Measurements from ENCODE around the gene TMEM91. TPM values are rescaled to one million over a fixed set of nuclear protein-coding genes. Genes with fewer than 3 reads are reported as not detected.

TMEM91 gene
- total and polyA plus RNA-seq, 9 of the 15 experiments (the other 6 are each of a cell fraction or from before 2014, with no cell fraction given), result 1.2 to 5.2 (median 2.7) TPM

DNA sequence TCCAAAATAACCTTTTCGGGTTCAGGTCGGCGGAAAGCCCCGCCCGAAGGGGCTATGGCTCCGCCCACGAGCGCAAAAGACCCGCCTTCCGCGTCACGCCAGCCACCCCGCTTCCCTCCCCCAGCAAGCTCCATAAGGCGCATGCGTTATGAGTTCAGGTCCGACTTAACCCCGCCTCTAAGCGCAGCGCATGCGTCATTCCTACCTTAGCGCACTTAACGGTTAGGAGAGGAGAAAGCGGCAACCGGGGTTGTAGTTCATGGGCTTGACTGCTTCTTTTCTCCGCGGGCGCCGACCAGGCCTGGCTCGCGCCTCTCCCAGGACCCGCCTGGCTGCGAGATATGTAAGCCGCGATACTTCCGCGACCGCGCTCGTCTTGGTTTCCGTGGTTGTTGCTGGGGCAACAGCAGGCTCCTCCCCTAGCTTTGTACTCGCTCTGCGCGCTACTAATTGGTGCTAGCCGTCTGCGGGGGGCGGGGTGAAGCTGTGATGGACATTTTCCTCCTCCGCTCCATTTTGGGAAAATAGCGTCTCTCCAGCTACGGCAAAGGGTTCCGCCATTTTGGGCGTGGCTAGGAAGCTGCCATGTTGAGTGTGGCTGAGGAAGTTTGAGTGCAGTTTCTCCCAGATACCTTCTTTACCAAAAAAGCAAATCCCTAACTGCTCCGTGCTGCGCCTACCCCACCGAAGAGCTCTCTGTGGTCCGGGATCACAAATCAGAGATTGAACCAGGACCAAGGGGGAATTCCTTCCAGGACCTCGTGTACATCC lies 12.4 kb upstream of the TMEM91 start, which contains the start of gene B9D2 (continued):
- TF ChIP-seq TAF7 (tag; IDR thresholded peaks at IDR 0.05), result peak; percentile 32; the same call in 1 of the 2 replicates
- TF ChIP-seq JUNB (CRISPR knock-in tag; conservative IDR thresholded peaks at IDR 0.05), result no peak
- TF ChIP-seq ZNF561 (CRISPR knock-in tag; conservative IDR thresholded peaks at IDR 0.05), result no peak
- peak; percentile 25 for TF ChIP-seq NEUROD1 (IDR thresholded peaks at IDR 0.05; ENCODE audit: borderline replicate concordance, low read depth, low read length, partially characterized antibody)
- TF ChIP-seq ZNF507 (tag; conservative IDR thresholded peaks at IDR 0.05), result no peak
- TF ChIP-seq, protein P1, sequence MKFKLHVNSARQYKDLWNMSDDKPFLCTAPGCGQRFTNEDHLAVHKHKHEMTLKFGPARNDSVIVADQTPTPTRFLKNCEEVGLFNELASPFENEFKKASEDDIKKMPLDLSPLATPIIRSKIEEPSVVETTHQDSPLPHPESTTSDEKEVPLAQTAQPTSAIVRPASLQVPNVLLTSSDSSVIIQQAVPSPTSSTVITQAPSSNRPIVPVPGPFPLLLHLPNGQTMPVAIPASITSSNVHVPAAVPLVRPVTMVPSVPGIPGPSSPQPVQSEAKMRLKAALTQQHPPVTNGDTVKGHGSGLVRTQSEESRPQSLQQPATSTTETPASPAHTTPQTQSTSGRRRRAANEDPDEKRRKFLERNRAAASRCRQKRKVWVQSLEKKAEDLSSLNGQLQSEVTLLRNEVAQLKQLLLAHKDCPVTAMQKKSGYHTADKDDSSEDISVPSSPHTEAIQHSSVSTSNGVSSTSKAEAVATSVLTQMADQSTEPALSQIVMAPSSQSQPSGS (CRISPR knock-in tag; IDR thresholded peaks at IDR 0.05), result no peak
- TF ChIP-seq HMG20B (CRISPR knock-in tag; IDR thresholded peaks at IDR 0.05), result no peak
- no peak for TF ChIP-seq POU5F1 (IDR thresholded peaks at IDR 0.05; ENCODE audit: borderline replicate concordance, low read depth, low read length, partially characterized antibody)
- no peak for TF ChIP-seq GTF2E2 (tag; IDR thresholded peaks at IDR 0.05)
- TF ChIP-seq, protein P2, sequence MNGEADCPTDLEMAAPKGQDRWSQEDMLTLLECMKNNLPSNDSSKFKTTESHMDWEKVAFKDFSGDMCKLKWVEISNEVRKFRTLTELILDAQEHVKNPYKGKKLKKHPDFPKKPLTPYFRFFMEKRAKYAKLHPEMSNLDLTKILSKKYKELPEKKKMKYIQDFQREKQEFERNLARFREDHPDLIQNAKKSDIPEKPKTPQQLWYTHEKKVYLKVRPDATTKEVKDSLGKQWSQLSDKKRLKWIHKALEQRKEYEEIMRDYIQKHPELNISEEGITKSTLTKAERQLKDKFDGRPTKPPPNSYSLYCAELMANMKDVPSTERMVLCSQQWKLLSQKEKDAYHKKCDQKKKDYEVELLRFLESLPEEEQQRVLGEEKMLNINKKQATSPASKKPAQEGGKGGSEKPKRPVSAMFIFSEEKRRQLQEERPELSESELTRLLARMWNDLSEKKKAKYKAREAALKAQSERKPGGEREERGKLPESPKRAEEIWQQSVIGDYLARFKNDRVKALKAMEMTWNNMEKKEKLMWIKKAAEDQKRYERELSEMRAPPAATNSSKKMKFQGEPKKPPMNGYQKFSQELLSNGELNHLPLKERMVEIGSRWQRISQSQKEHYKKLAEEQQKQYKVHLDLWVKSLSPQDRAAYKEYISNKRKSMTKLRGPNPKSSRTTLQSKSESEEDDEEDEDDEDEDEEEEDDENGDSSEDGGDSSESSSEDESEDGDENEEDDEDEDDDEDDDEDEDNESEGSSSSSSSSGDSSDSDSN (IDR thresholded peaks at IDR 0.05; ENCODE audit: borderline replicate concordance in 1 of 2, low read depth in 2 of 2, low read length in 2 of 2), result 0 out of 4 replicates have a peak, but pooled peaks of 1 of the 2 experiments have one; percentile 43
- TF ChIP-seq KAT7 (CRISPR knock-in tag; IDR thresholded peaks at IDR 0.05; ENCODE audit: borderline replicate concordance), result no peak
- no peak for TF ChIP-seq DACH1 (IDR thresholded peaks at IDR 0.05; ENCODE audit: partially characterized antibody)
- TF ChIP-seq PTTG1 (tag; IDR thresholded peaks at IDR 0.05; ENCODE audit: low read depth), result no peak
- TF ChIP-seq HMG20A (CRISPR knock-in tag; conservative IDR thresholded peaks at IDR 0.05), result no peak
- TF ChIP-seq SMAD1 (IDR thresholded peaks at IDR 0.05; ENCODE audit: low read depth, low read length, partially characterized antibody), result no peak
- TF ChIP-seq ZNF253 (CRISPR knock-in tag; conservative IDR thresholded peaks at IDR 0.05), result no peak
- TF ChIP-seq, protein P3, sequence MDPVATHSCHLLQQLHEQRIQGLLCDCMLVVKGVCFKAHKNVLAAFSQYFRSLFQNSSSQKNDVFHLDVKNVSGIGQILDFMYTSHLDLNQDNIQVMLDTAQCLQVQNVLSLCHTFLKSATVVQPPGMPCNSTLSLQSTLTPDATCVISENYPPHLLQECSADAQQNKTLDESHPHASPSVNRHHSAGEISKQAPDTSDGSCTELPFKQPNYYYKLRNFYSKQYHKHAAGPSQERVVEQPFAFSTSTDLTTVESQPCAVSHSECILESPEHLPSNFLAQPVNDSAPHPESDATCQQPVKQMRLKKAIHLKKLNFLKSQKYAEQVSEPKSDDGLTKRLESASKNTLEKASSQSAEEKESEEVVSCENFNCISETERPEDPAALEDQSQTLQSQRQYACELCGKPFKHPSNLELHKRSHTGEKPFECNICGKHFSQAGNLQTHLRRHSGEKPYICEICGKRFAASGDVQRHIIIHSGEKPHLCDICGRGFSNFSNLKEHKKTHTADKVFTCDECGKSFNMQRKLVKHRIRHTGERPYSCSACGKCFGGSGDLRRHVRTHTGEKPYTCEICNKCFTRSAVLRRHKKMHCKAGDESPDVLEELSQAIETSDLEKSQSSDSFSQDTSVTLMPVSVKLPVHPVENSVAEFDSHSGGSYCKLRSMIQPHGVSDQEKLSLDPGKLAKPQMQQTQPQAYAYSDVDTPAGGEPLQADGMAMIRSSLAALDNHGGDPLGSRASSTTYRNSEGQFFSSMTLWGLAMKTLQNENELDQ (CRISPR knock-in tag; IDR thresholded peaks at IDR 0.05; ENCODE audit: borderline replicate concordance), result no peak
- TF ChIP-seq HSF4 (CRISPR knock-in tag; IDR thresholded peaks at IDR 0.05; ENCODE audit: borderline replicate concordance), result no peak
- no peak for TF ChIP-seq WHSC1 (IDR thresholded peaks at IDR 0.05; ENCODE audit: low read length)
- TF ChIP-seq SREBF2 (CRISPR knock-in tag; IDR thresholded peaks at IDR 0.05), result no peak
- peak; percentile 98 to 100 (median 100) for TF ChIP-seq YY1 (IDR thresholded peaks at IDR 0.05; ENCODE audit: borderline replicate concordance in 1 of 3, control insufficient read depth in 1 of 3, extremely low read depth in 1 of 3, insufficient read depth in 3 of 3, insufficient read length in 1 of 3, insufficient replicate concordance in 2 of 3, low read depth in 1 of 3, low read length in 2 of 3)
- no peak for TF ChIP-seq KDM1A (IDR thresholded peaks at IDR 0.05)

All from K562 (cell line).